SU-DHL-6 (cell line): ENCODE results near the gene EXOC4.

ENCODE experiments used
- H2AFZ ChIP-seq: fragments of 200-600 bp; sonication (generic); 2 replicates; pipeline ENCODE4 v1.6.1; 2014; ENCODE audit warnings: low read depth, mild to moderate bottlenecking, moderate library complexity, mixed read lengths, antibody characterized with exemption, low read length; ENCODE audit not compliant: severe bottlenecking
- H3F3A ChIP-seq: fragments of 200-600 bp; shearing (Covaris generic); 2 replicates; pipeline ENCODE4 v1.6.0; 2016; ENCODE audit warnings: antibody characterized with exemption, mild to moderate bottlenecking; ENCODE audit not compliant: insufficient read depth
- H3K27ac ChIP-seq: fragments of 200-600 bp; sonication (generic); 2 replicates; pipeline ENCODE4 v1.5.1; 2016; ENCODE audit warnings: low read depth, mild to moderate bottlenecking, low read length, moderate library complexity, mixed read lengths
- H3K27me3 ChIP-seq: fragments of 200-600 bp; sonication (generic), shearing (Covaris generic); 2 replicates; pipeline ENCODE4 v1.6.0; 2014; ENCODE audit warnings: mild to moderate bottlenecking, low read length
- H3K36me3 ChIP-seq: fragments of 200-600 bp; sonication (generic); 2 replicates; pipeline ENCODE4 v1.6.1; 2014; ENCODE audit warnings: mild to moderate bottlenecking, low read length, mixed read lengths
- H3K4me2 ChIP-seq: fragments of 300-600, 200-600 bp; shearing (Covaris generic), sonication (generic); 2 replicates; pipeline ENCODE4 v1.6.0; 2014; ENCODE audit warnings: low read length, low read depth, mild to moderate bottlenecking; ENCODE audit not compliant: poor library complexity, severe bottlenecking
- H3K4me3 ChIP-seq: fragments of 200-600 bp; sonication (generic); 2 replicates; pipeline ENCODE4 v1.5.1; 2014; ENCODE audit warnings: antibody characterized with exemption, low read length, mild to moderate bottlenecking, mixed read lengths; ENCODE audit not compliant: insufficient read depth, poor library complexity, severe bottlenecking
- H3K79me2 ChIP-seq: fragments of 200-600 bp; sonication (generic); 2 replicates; pipeline ENCODE4 v1.6.1; 2014; ENCODE audit warnings: mild to moderate bottlenecking, low read length, moderate library complexity; ENCODE audit not compliant: insufficient read depth
- H3K9ac ChIP-seq: fragments of 200-600 bp; sonication (generic); 2 replicates; pipeline ENCODE4 v1.7.0; 2014; ENCODE audit warnings: mild to moderate bottlenecking, low read length
- H3K9me2 ChIP-seq: fragments of 200-600 bp; sonication (generic); replicated peaks from 2 replicates; pipeline ENCODE4 v1.6.1; 2014; ENCODE audit warnings: low read length; ENCODE audit not compliant: insufficient read depth
- H3K9me3 ChIP-seq: fragments of 200-600 bp; sonication (generic); 2 replicates; pipeline ENCODE4 v1.6.1; 2014; ENCODE audit warnings: low read length, mixed read lengths; ENCODE audit not compliant: insufficient read depth
- H4K20me1 ChIP-seq: fragments of 200-600 bp; sonication (generic); 2 replicates; pipeline ENCODE4 v1.6.1; 2014; ENCODE audit warnings: low read depth, mild to moderate bottlenecking, antibody characterized with exemption, low read length, moderate library complexity, mixed read lengths
- EZH2phosphoT487 ChIP-seq: fragments of 200-600 bp; sonication (generic), shearing (Covaris generic); conservative IDR thresholded peaks from 2 replicates; pipeline ENCODE4 v1.6.1; 2018; ENCODE audit warnings: mild to moderate bottlenecking, antibody characterized with exemption, low read length, moderate library complexity, mixed read lengths
- TF ChIP-seq, protein P1 (sequence below): fragments of 200-600 bp; sonication (generic); IDR thresholded peaks from one replicate; pipeline ENCODE4 v1.5.1; 2017; ENCODE audit warnings: antibody characterized with exemption, mild to moderate bottlenecking, low read length, moderate library complexity; ENCODE audit not compliant: insufficient read depth, poor library complexity, severe bottlenecking

Gene EXOC4

GRCh38 chr7:134037991-134038390, 785.1 kb downstream of the EXOC4 start:
- Histone ChIP-seq H3K79me2 (no peaks in the 10 kb centered on the region), H3K9me3 (no peaks in the 10 kb centered on the region), H3K4me2 (no peak overlapping the region), H4K20me1 (no peaks in the 10 kb centered on the region), H3K27me3 (no peaks in the 10 kb centered on the region), H3K27ac (no peak overlapping the region), H3K4me3 (no peak overlapping the region), H3F3A (no peaks in the 10 kb centered on the region), H2AFZ (no peak overlapping the region), H3K9me2 (no peaks in the 10 kb centered on the region), H3K36me3 (no peaks in the 10 kb centered on the region), H3K9ac (no peak overlapping the region)
- TF ChIP-seq, protein P1, sequence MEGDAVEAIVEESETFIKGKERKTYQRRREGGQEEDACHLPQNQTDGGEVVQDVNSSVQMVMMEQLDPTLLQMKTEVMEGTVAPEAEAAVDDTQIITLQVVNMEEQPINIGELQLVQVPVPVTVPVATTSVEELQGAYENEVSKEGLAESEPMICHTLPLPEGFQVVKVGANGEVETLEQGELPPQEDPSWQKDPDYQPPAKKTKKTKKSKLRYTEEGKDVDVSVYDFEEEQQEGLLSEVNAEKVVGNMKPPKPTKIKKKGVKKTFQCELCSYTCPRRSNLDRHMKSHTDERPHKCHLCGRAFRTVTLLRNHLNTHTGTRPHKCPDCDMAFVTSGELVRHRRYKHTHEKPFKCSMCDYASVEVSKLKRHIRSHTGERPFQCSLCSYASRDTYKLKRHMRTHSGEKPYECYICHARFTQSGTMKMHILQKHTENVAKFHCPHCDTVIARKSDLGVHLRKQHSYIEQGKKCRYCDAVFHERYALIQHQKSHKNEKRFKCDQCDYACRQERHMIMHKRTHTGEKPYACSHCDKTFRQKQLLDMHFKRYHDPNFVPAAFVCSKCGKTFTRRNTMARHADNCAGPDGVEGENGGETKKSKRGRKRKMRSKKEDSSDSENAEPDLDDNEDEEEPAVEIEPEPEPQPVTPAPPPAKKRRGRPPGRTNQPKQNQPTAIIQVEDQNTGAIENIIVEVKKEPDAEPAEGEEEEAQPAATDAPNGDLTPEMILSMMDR = no peak
- no peak for TF ChIP-seq EZH2phosphoT487

- Histone ChIP-seq H3K27ac (no peak overlapping the region), H3K4me3 (no peak overlapping the region), H3K9me2 (no peaks in the 10 kb centered on the region), H3K79me2 (no peaks in the 10 kb centered on the region), H4K20me1 (no peaks in the 10 kb centered on the region), H3K9me3 (no peaks in the 10 kb centered on the region), H3F3A (no peaks in the 10 kb centered on the region), H3K27me3 (no peaks in the 10 kb centered on the region), H2AFZ (no peak overlapping the region), H3K9ac (no peak overlapping the region), H3K36me3 (no peaks in the 10 kb centered on the region), H3K4me2 (no peak overlapping the region)
- no peak for TF ChIP-seq EZH2phosphoT487
- TF ChIP-seq, protein P1 = no peak
These were observed 788.1 kb downstream of the EXOC4 start for GRCh38 chr7:134040988-134041387.

GRCh38 chr7:134041477-134041876, 788.6 kb downstream of the EXOC4 start:
- Histone ChIP-seq H3K27ac (no peak overlapping the region), H3K9me3 (no peaks in the 10 kb centered on the region), H4K20me1 (no peaks in the 10 kb centered on the region), H3K79me2 (no peaks in the 10 kb centered on the region), H3K9me2 (no peaks in the 10 kb centered on the region), H3K4me3 (no peak overlapping the region), H3K27me3 (no peaks in the 10 kb centered on the region), H3F3A (no peaks in the 10 kb centered on the region), H3K36me3 (no peaks in the 10 kb centered on the region), H3K9ac (no peak overlapping the region), H2AFZ (no peak overlapping the region), H3K4me2 (no peak overlapping the region)
- TF ChIP-seq EZH2phosphoT487 = no peak
- TF ChIP-seq, protein P1 = no peak

DNA sequence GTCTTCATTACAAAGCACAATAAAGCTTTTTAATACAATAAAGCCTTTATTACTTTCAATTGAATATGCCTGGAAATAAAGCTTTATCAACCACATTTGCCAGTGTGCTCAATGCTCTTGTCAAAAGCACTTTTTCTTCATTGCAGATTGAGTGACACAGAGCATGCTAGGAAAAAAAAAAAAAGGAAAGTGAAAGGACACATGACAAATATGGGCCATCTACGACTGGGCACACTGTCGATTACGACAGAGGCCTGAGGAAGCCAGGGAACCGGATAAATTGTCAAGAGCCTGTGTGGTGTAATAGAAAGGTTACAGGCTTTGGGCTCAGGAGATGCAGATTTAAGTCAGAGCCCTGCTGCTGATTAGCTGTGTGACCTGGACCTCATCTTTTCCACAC, 789.4 kb downstream of the EXOC4 start:
- Histone ChIP-seq H3K27ac (no peak overlapping the region), H3K9me2 (no peaks in the 10 kb centered on the region), H3K4me2 (no peak overlapping the region), H3K4me3 (no peak overlapping the region), H3K79me2 (no peaks in the 10 kb centered on the region), H3K36me3 (no peaks in the 10 kb centered on the region), H2AFZ (no peak overlapping the region), H3K9ac (no peak overlapping the region), H3K9me3 (no peaks in the 10 kb centered on the region), H3F3A (no peaks in the 10 kb centered on the region), H4K20me1 (no peaks in the 10 kb centered on the region), H3K27me3 (no peaks in the 10 kb centered on the region)
- TF ChIP-seq EZH2phosphoT487 = no peak
- TF ChIP-seq, protein P1 = no peak
